Lower leg skin (tissue), 3 donors: ENCODE data around the gene NELL1.

Experiments
- CTCF ChIP-seq, 3 donors: fragments of 450-650 bp; IDR thresholded peaks; one replicate each; pipeline ENCODE4 v1.5.1; 2016; ENCODE audit warnings: antibody characterized with exemption in 3 of 3, mild to moderate bottlenecking in 3 of 3, moderate library complexity in 2 of 3
- POLR2A ChIP-seq, 2 donors: fragments of 450-650 bp; IDR thresholded peaks; one replicate each; pipeline ENCODE4 v1.6.1; 2016 to 2017; ENCODE audit warnings: antibody characterized with exemption in 2 of 2, mild to moderate bottlenecking in 1 of 2, moderate library complexity in 1 of 2

- no peak for TF ChIP-seq CTCF (IDR thresholded peaks at IDR 0.05)
- no peak for TF ChIP-seq POLR2A (IDR thresholded peaks at IDR 0.05)
These were observed 337.9 kb downstream of the NELL1 start for GRCh38 chr11:21007297-21007696.
